ENCODE measurements around the gene PMPCA.

GRCh38 chr9:136386018-136386417, 24.4 kb upstream of the PMPCA start:
- TF ChIP-seq HOXA7 (CRISPR knock-in tag; IDR thresholded peaks at IDR 0.05; ENCODE audit: borderline replicate concordance) (no peak), ZNF274 (IDR thresholded peaks at IDR 0.05; ENCODE audit: low read length) (no peak), ZNF274 (tag by site-specific recombination; IDR thresholded peaks at IDR 0.05; ENCODE audit: borderline replicate concordance) (no peak), CTCF (tag by site-specific recombination; IDR thresholded peaks at IDR 0.05) (no peak), ZNF404 (tag by site-specific recombination; IDR thresholded peaks at IDR 0.05) (no peak), ZNF677 (tag by site-specific recombination; IDR thresholded peaks at IDR 0.05) (no peak), MEIS1 (CRISPR knock-in tag; IDR thresholded peaks at IDR 0.05; ENCODE audit: borderline replicate concordance) (no peak), GFI1B (tag by site-specific recombination; IDR thresholded peaks at IDR 0.05) (no peak), ZNF639 (tag by site-specific recombination; IDR thresholded peaks at IDR 0.05) (no peak), ZNF121 (tag by site-specific recombination; IDR thresholded peaks at IDR 0.05) (no peak), ZBTB7A (tag by site-specific recombination; IDR thresholded peaks at IDR 0.05; ENCODE audit: low read depth) (no peak), GLIS2 (tag by site-specific recombination; IDR thresholded peaks at IDR 0.05) (no peak), ATF2 (tag by site-specific recombination; IDR thresholded peaks at IDR 0.05; ENCODE audit: low read depth) (no peak)
- TF ChIP-seq, protein P1, sequence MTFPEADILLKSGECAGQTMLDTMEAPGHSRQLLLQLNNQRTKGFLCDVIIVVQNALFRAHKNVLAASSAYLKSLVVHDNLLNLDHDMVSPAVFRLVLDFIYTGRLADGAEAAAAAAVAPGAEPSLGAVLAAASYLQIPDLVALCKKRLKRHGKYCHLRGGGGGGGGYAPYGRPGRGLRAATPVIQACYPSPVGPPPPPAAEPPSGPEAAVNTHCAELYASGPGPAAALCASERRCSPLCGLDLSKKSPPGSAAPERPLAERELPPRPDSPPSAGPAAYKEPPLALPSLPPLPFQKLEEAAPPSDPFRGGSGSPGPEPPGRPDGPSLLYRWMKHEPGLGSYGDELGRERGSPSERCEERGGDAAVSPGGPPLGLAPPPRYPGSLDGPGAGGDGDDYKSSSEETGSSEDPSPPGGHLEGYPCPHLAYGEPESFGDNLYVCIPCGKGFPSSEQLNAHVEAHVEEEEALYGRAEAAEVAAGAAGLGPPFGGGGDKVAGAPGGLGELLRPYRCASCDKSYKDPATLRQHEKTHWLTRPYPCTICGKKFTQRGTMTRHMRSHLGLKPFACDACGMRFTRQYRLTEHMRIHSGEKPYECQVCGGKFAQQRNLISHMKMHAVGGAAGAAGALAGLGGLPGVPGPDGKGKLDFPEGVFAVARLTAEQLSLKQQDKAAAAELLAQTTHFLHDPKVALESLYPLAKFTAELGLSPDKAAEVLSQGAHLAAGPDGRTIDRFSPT (tag by site-specific recombination; IDR thresholded peaks at IDR 0.05) = no peak
- TF ChIP-seq, protein P2, sequence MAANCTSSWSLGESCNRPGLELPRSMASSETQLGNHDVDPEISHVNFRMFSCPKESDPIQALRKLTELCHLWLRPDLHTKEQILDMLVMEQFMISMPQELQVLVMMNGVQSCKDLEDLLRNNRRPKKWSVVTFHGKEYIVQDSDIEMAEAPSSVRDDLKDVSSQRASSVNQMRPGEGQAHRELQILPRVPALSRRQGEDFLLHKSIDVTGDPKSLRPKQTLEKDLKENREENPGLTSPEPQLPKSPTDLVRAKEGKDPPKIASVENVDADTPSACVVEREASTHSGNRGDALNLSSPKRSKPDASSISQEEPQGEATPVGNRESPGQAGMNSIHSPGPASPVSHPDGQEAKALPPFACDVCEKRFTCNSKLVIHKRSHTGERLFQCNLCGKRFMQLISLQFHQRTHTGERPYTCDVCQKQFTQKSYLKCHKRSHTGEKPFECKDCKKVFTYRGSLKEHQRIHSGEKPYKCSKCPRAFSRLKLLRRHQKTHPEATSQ (tag by site-specific recombination; IDR thresholded peaks at IDR 0.05) = no peak
